Gastroesophageal sphincter (tissue), 4 donors: ENCODE data around the gene KCND3. TPM values are rescaled to one million over a fixed set of nuclear protein-coding genes. Genes with fewer than 3 reads are reported as not detected.

Experiments
- ATAC-seq: fragments of 150-250 bp; one replicate; pipeline ENCODE4 v1.9.1; 2016; ENCODE audit warnings: mild to moderate bottlenecking, moderate library complexity
- H3K27ac ChIP-seq, 4 donors: fragments of 200-600 bp; sonication (generic) in 3 of 4; 1 replicate in 3 of 4; 2 replicates in 1 of 4; pipeline ENCODE4 v1.5.1; 2016 to 2019
- H3K27me3 ChIP-seq: fragments of 200-600 bp; sonication (generic); one replicate; pipeline ENCODE4 v1.5.1; 2019
- H3K36me3 ChIP-seq, 2 donors: fragments of 200-600 bp; sonication (generic); one replicate each; pipeline ENCODE4 v1.5.1; 2019; ENCODE audit warnings: control low read depth in 1 of 2
- H3K4me1 ChIP-seq, 3 donors: fragments of 200-600 bp; sonication (generic); 1 replicate in 2 of 3; 2 replicates in 1 of 3; pipeline ENCODE4 v1.5.1; 2016 to 2019; ENCODE audit warnings: control low read depth in 2 of 3
- H3K4me3 ChIP-seq, 2 donors: fragments of 200-600 bp; sonication (generic); one replicate each; pipeline ENCODE4 v1.5.1; 2019; ENCODE audit warnings: mild to moderate bottlenecking in 1 of 2, moderate library complexity in 1 of 2
- H3K9me3 ChIP-seq, 3 donors: fragments of 200-600 bp; sonication (generic); one replicate each; pipeline ENCODE4 v1.5.1; 2017 to 2019; ENCODE audit warnings: control low read depth in 2 of 3
- CTCF ChIP-seq, 4 experiments: fragments of 200-600 bp in 2 of 4; fragments of 450-650 bp in 2 of 4; sonication (generic) in 1 of 4; IDR thresholded peaks; one replicate each; pipeline ENCODE4 v1.5.1; 2017 to 2019; ENCODE audit warnings: antibody characterized with exemption in 4 of 4, mild to moderate bottlenecking in 2 of 4, moderate library complexity in 2 of 4
- EP300 ChIP-seq: sonication (generic); formaldehyde crosslinking; IDR thresholded peaks from one replicate; pipeline ENCODE4 v1.6.1; 2017; ENCODE audit warnings: antibody characterized with exemption, mild to moderate bottlenecking
- POLR2A ChIP-seq, 2 donors: fragments of 450-650 bp; IDR thresholded peaks; one replicate each; pipeline ENCODE4 v1.6.1; 2017; ENCODE audit warnings: antibody characterized with exemption in 2 of 2, mild to moderate bottlenecking in 2 of 2, moderate library complexity in 1 of 2
- POLR2AphosphoS5 ChIP-seq: sonication (generic); formaldehyde crosslinking; IDR thresholded peaks from one replicate; pipeline ENCODE4 v1.6.1; 2017; ENCODE audit warnings: antibody characterized with exemption
- WGBS, 2 donors: methylation state at CpG; one replicate each; pipeline ENCODE4 v1.1.5; 2018; ENCODE audit warnings: low coverage in 1 of 2; 5-methylcytosine and 5-hydroxymethylcytosine counted together
- total RNA-seq, 4 donors: library from RNA; depleted of rRNA; stranded (reverse); fragments of >200 nt; gene quantifications; one replicate each; pipeline ENCODE4 v1.1.0, GENCODE V29; 2016

KCND3 gene
- total RNA-seq, 4 donors from 2014 or later = 36.2 to 58.7 (median 57.4) TPM

- Histone ChIP-seq H3K27me3 (no peaks in the 10 kb centered on the region), H3K9me3 (no peaks in the 10 kb centered on the region), H3K36me3 (no peaks in the 10 kb centered on the region), H3K4me3 (no peak overlapping the region), H3K4me1 (no peaks in the 10 kb centered on the region), H3K27ac (no peak overlapping the region)
- TF ChIP-seq POLR2A (IDR thresholded peaks at IDR 0.05) (no peak), POLR2AphosphoS5 (no peak), EP300 (no peak), CTCF (IDR thresholded peaks at IDR 0.05) (no peak)
- WGBS, 2 donors = 89 to 96% methylated on average over 3 of the region's 3 CpGs
- no peak for ATAC-seq
Measured at GRCh38 chr1:111825217-111825616, 164.3 kb downstream of the KCND3 start.

GRCh38 chr1:111822138-111822537, 167.3 kb downstream of the KCND3 start:
- 94 to 98% methylated on average over 6 of the region's 6 CpGs for WGBS, 2 donors
- no peak for ATAC-seq
- no peak overlapping the region for H3K27ac ChIP-seq
- H3K4me3 ChIP-seq = no peak overlapping the region
- TF ChIP-seq CTCF (IDR thresholded peaks at IDR 0.05) = no peak
- TF ChIP-seq POLR2A (IDR thresholded peaks at IDR 0.05) = no peak
- TF ChIP-seq EP300 = no peak
- no peak for TF ChIP-seq POLR2AphosphoS5
- no peaks in the 10 kb centered on the region for H3K4me1 ChIP-seq
- H3K36me3 ChIP-seq = peaks cover 0 to 4% of the 10 kb centered on the region in 2 donors
- H3K9me3 ChIP-seq = no peaks in the 10 kb centered on the region
- H3K27me3 ChIP-seq = no peaks in the 10 kb centered on the region

GRCh38 chr1:111821121-111821745, 168.2 kb downstream of the KCND3 start:
- Histone ChIP-seq H3K36me3 (peaks cover 0 to 4% of the 10 kb centered on the region in 2 donors), H3K27ac (no peak overlapping the region), H3K27me3 (no peaks in the 10 kb centered on the region), H3K4me1 (no peaks in the 10 kb centered on the region), H3K9me3 (no peaks in the 10 kb centered on the region), H3K4me3 (no peak overlapping the region)
- ATAC-seq = no peak
- 88 to 89% methylated on average over 1 to 5 of the region's 7 CpGs for WGBS, 2 donors
- TF ChIP-seq POLR2A (IDR thresholded peaks at IDR 0.05) (no peak), EP300 (no peak), CTCF (IDR thresholded peaks at IDR 0.05) (no peak), POLR2AphosphoS5 (no peak)

GRCh38 chr1:111819566-111820263, 169.8 kb downstream of the KCND3 start:
- no peak for TF ChIP-seq POLR2A (IDR thresholded peaks at IDR 0.05)
- no peak for TF ChIP-seq POLR2AphosphoS5
- no peak for TF ChIP-seq EP300
- TF ChIP-seq CTCF (IDR thresholded peaks at IDR 0.05) = no peak
- 67 to 70% methylated on average over 4 to 8 of the region's 9 CpGs for WGBS, 2 donors

GRCh38 chr1:111818546-111818945, 170.9 kb downstream of the KCND3 start:
- TF ChIP-seq POLR2AphosphoS5 = no peak
- TF ChIP-seq CTCF (IDR thresholded peaks at IDR 0.05) = no peak
- TF ChIP-seq EP300 = no peak
- no peak for TF ChIP-seq POLR2A (IDR thresholded peaks at IDR 0.05)
- Histone ChIP-seq H3K27me3 (no peaks in the 10 kb centered on the region), H3K4me1 (no peaks in the 10 kb centered on the region), H3K4me3 (no peak overlapping the region), H3K9me3 (no peaks in the 10 kb centered on the region), H3K27ac (no peak overlapping the region), H3K36me3 (peaks cover 0 to 4% of the 10 kb centered on the region in 2 donors)
- WGBS, 2 donors = 91 to 100% methylated on average over 1 to 5 of the region's 5 CpGs
- ATAC-seq = no peak

More at GRCh38 chr1:111819566-111820263, 169.8 kb downstream of the KCND3 start:
- Histone ChIP-seq H3K36me3 (peaks cover 0 to 4% of the 10 kb centered on the region in 2 donors), H3K27ac (no peak overlapping the region), H3K4me3 (no peak overlapping the region), H3K27me3 (no peaks in the 10 kb centered on the region), H3K4me1 (no peaks in the 10 kb centered on the region), H3K9me3 (no peaks in the 10 kb centered on the region)
- no peak for ATAC-seq
